ENCODE data around the gene CCDC93. TPM values are rescaled to one million over a fixed set of nuclear protein-coding genes. Genes with fewer than 3 reads are reported as not detected.

CCDC93 gene
- total and polyA plus RNA-seq, 10 of the 15 experiments (the other 5 are each of a cell fraction or from before 2014, with no cell fraction given), result 3.6 to 27.2 (median 13.5) TPM

- ChIA-PET SMC1A (ENCODE audit: uncharacterized antibody, unreplicated experiment) (interaction anchor here (0.7 to 1.6 kb wide), 4 partner anchors 9 to 102 kb away, joined by 3 to 8 read pairs (median 4); no protein-coding TSS in a partner anchor), POLR2A (no interaction called here), CTCF (interaction anchor here (0.9 to 3.4 kb wide), 7 partner anchors 9 to 146 kb away, joined by 3 to 22 read pairs (median 4); partner anchors contain the start of gene DDX18), RAD21 (ENCODE audit: unreplicated experiment) (interaction anchor here (1.8 kb wide), 1 partner anchor 43 kb away, joined by 7 read pairs; no protein-coding TSS in a partner anchor)
- ATAC-seq (no peak), FAIRE-seq (no peak), DNase-seq (ENCODE audit: low read depth, low spot score) (no peak)
- Histone ChIP-seq H3K27me3 (replicated peaks in 1 of 2; ENCODE audit: control insufficient read depth in 2 of 2, insufficient read depth in 2 of 2, low read length in 1 of 2) (no peaks in the 10 kb centered on the region), H3K4me1 (ENCODE audit: control insufficient read depth, insufficient read depth, low read length) (no peaks in the 10 kb centered on the region), H3K4me2 (ENCODE audit: control insufficient read depth, insufficient read depth) (no peak overlapping the region), H3K9me3 (replicated peaks; ENCODE audit: control insufficient read depth, insufficient read depth, low read length) (no peaks in the 10 kb centered on the region), H3K36me3 (ENCODE audit: control insufficient read depth in 2 of 2, insufficient read depth in 2 of 2, low read length in 1 of 2) (peaks cover 2 to 14% of the 10 kb centered on the region in 2 experiments), H3K4me3 (no peak overlapping the region), H3K9ac (ENCODE audit: control insufficient read depth, insufficient read depth, low read length) (no peak overlapping the region), H2AFZ (ENCODE audit: control insufficient read depth, low read depth, low read length) (no peak overlapping the region), H3K27ac (ENCODE audit: control insufficient read depth, insufficient read depth) (no peak overlapping the region), H3K79me2 (ENCODE audit: control insufficient read depth, insufficient read depth, low read length) (no peaks in the 10 kb centered on the region), H4K20me1 (ENCODE audit: control insufficient read depth, insufficient read depth) (no peaks in the 10 kb centered on the region)
- in situ Hi-C loops (cut with MboI), result no loop called here
- BruUV-seq (replicated peaks), result no TSS peak
- no peak for TF ChIP-seq MAX (IDR thresholded peaks at IDR 0.05; ENCODE audit: low read depth, low read length)
- no peak for TF ChIP-seq MEF2A (IDR thresholded peaks at IDR 0.05; ENCODE audit: insufficient read depth, low read depth, low read length)
- TF ChIP-seq ZNF592 (IDR thresholded peaks at IDR 0.05), result no peak
- no peak for TF ChIP-seq BCLAF1 (IDR thresholded peaks at IDR 0.05)
- no peak for TF ChIP-seq CBX5 (IDR thresholded peaks at IDR 0.05; ENCODE audit: low read depth)
- TF ChIP-seq RB1 (IDR thresholded peaks at IDR 0.05; ENCODE audit: borderline replicate concordance), result no peak
- no peak for TF ChIP-seq CEBPB (IDR thresholded peaks at IDR 0.05; ENCODE audit: borderline replicate concordance in 1 of 2, low read depth in 2 of 2, low read length in 2 of 2)
- no peak for TF ChIP-seq ZNF217 (IDR thresholded peaks at IDR 0.05)
- TF ChIP-seq RUNX3 (IDR thresholded peaks at IDR 0.05; ENCODE audit: low read length), result no peak
- TF ChIP-seq HDAC2 (IDR thresholded peaks at IDR 0.05), result no peak
- no peak for TF ChIP-seq E2F4 (IDR thresholded peaks at IDR 0.05; ENCODE audit: low read depth, low read length)
- WGBS (ENCODE audit: insufficient coverage, insufficient replicate concordance, low lambda C conversion rate, missing lambda C conversion rate), result 98% methylated on average over 4 of the region's 4 CpGs
- intact Hi-C loops (cut with micrococcal nuclease; ENCODE audit: unreplicated experiment), result no loop called here
Observed at GRCh38 chr2:117960231-117960630, 53.6 kb downstream of the CCDC93 start.

Data from GM12878 (cell line).